Measurements from ENCODE around the gene LRRN2.

- TF ChIP-seq FOXJ3 (CRISPR knock-in tag; IDR thresholded peaks at IDR 0.05) (no peak), REST (IDR thresholded peaks at IDR 0.05; ENCODE audit: low read depth, low read length) (no peak), RFX5 (IDR thresholded peaks at IDR 0.05; ENCODE audit: low read length) (no peak), TAF1 (IDR thresholded peaks at IDR 0.05; ENCODE audit: borderline replicate concordance, low read depth, low read length) (no peak), POLR2AphosphoS5 (IDR thresholded peaks at IDR 0.05; ENCODE audit: low read depth, low read length) (no peak), JUND (IDR thresholded peaks at IDR 0.05) (no peak)
- TF ChIP-seq, protein P1, sequence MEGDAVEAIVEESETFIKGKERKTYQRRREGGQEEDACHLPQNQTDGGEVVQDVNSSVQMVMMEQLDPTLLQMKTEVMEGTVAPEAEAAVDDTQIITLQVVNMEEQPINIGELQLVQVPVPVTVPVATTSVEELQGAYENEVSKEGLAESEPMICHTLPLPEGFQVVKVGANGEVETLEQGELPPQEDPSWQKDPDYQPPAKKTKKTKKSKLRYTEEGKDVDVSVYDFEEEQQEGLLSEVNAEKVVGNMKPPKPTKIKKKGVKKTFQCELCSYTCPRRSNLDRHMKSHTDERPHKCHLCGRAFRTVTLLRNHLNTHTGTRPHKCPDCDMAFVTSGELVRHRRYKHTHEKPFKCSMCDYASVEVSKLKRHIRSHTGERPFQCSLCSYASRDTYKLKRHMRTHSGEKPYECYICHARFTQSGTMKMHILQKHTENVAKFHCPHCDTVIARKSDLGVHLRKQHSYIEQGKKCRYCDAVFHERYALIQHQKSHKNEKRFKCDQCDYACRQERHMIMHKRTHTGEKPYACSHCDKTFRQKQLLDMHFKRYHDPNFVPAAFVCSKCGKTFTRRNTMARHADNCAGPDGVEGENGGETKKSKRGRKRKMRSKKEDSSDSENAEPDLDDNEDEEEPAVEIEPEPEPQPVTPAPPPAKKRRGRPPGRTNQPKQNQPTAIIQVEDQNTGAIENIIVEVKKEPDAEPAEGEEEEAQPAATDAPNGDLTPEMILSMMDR (IDR thresholded peaks at IDR 0.05): no peak
- TF ChIP-seq, protein P2, sequence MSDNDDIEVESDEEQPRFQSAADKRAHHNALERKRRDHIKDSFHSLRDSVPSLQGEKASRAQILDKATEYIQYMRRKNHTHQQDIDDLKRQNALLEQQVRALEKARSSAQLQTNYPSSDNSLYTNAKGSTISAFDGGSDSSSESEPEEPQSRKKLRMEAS (IDR thresholded peaks at IDR 0.05; ENCODE audit: low read depth): no peak
- TF ChIP-seq, protein P3, sequence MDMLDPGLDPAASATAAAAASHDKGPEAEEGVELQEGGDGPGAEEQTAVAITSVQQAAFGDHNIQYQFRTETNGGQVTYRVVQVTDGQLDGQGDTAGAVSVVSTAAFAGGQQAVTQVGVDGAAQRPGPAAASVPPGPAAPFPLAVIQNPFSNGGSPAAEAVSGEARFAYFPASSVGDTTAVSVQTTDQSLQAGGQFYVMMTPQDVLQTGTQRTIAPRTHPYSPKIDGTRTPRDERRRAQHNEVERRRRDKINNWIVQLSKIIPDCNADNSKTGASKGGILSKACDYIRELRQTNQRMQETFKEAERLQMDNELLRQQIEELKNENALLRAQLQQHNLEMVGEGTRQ (IDR thresholded peaks at IDR 0.05; ENCODE audit: borderline replicate concordance, low read depth, low read length): no peak
- TF ChIP-seq, protein P4, sequence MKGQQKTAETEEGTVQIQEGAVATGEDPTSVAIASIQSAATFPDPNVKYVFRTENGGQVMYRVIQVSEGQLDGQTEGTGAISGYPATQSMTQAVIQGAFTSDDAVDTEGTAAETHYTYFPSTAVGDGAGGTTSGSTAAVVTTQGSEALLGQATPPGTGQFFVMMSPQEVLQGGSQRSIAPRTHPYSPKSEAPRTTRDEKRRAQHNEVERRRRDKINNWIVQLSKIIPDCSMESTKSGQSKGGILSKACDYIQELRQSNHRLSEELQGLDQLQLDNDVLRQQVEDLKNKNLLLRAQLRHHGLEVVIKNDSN (IDR thresholded peaks at IDR 0.05; ENCODE audit: borderline replicate concordance, low read depth): no peak
Observed at GRCh38 chr1:204730826-204731459, 45.4 kb upstream of the LRRN2 start.
